T1000 (cell line): Measurements from ENCODE around the gene C17orf100.
"Not testable (repeated sequence)": the region's sequence is repeated elsewhere in the genome, so short reads cannot be mapped to it uniquely, and the experiment has no call there.

ENCODE experiments used
- DNase-seq: peaks from one replicate; lab custom pipeline; 2025; ENCODE audit warnings: mixed read lengths; lab: John Stamatoyannopoulos, UW

Gene C17orf100

DNA sequence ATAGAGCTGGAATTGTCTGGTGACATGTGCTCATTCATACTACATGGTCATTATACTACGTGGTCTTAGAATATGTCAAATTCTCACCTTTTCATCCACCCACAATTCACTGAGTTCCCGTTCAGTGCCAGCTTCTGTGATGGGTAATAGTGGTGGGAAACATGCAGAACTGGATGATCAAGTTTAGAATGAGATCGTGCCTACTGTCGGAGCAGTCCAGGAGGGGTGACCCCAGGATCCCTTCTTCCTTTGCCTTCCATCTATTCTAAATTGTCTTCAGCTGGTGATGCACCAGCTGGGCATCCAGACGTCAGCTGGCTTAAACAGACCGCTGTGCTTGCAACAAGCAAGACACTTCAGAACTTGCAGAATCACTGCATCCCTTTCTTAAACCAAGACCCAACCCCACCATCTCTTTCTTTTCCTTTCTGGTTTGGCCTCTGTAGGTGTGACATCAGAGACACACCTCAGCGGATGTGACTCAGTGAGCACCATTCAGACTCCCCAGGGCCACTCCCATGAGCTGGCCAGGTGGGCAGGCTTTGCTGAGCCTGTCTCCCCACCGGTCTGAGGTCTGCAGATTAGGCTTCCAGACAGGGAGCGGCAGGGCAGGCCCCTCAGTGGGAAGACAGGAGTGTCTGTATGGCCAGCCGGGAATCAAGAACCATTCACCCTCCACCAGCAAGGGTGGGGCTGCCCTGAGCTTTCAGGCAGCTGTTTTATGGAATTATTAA is 18.1 kb downstream of the C17orf100 start:
- no peak for DNase-seq

DNA sequence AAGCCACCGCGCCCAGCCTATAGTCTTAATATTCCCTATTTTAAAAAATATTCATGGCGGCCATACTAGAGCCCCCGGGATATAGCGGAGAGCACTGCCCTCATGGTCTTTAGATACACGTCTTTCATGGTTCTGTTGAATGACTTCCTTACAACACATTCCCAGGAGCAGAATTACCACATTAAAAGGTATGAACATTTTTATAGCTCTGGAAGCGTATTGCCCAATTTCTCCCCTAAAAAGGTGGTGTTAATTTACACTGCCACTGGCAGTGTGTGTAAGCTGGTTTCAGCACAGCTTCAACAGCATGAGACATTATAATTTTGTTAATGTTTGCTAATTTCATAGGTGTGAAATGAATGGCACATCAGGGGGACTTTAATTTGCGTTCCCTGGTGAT is 19.0 kb downstream of the C17orf100 start:
- no peak for DNase-seq

DNA sequence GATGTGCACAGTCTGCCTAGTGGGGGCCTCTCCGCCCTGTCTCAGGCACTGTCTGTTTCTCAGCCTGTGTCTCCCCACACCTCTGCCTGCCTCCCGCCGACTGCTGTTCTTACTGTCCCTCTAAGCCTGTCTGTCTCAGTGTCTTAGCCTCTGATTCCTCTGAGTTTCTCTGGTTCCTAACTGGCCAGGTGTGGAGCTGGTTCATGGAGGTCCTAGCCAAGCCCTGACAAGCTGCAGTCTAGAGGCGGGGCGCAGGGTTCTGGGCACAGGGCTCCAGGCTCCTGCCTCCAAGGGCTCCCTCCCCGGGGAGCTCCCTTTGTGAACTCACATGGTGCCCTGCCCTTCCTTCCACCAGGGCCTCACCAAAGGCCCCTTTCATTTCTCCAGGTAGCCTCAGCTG is 19.4 kb downstream of the C17orf100 start:
- no peak for DNase-seq

DNA sequence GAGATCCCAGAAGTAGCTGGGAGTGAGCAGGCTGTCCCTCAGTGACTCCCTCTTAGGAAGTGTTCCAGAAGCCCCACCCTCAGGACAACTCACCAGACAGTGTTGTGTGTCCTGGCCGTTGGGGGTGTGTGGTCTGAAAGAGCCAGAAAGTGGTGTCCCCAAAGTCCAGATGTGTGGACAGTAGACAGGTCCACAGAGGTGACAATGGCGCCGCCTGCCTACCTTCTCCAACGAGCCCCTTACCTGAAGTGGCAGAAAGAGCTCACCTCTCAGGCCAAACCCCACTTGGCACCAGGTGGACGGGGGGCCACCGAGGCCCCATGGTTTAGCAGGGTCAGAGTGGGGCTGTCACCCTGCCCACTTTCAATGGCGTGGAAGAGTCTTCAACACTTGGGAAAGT is 19.9 kb downstream of the C17orf100 start:
- DNase-seq: no peak

DNA sequence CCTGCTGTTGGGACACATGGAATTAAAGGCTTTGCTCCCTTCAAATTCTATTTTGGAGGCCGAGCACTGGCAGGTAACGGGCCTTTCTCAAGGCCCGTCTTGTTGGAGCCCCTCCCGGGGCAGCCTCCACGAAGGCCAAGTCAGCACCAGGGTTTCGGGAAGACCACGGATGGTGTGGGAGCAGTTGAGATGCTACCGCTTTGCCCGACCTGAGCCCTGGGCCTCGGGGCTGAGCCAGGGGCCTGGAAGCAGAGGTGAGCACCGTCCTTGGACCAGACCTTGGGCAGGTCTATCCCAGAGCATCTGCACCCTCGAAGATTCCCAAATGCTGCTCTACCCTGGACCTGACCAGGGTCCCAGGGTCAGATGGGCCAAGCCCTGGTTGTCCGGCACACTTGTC is 23.0 kb downstream of the C17orf100 start:
- no peak for DNase-seq

DNA sequence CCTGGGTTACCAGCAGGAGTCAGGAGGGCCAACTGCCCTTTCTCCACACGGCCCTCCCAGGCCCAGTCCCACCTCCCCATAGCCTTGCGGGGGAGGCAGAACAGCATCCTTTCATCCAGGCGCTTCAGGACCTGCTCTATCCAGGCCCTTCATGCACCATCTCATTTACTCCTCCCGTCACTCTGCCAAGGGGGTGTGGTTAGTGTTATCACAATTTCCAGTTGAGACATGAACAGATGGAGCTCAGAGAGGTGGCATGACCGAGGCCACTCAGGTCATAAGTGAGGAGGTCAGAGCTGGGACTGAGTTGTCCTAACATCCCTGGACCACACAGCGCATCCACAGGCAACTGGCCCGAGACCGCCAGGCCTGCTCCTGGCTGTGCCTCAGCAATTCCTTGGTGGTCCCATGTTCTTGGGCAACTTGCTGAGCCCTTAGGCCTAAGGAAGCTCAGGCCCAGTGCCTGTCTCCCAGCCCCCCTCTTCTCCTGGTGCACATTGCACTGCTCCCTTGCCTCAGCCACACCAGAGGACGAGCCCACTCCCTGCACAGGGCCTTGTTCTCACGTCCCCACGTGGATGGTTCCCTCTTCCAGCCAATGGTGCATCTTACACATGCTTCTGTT is 23.8 kb downstream of the C17orf100 start:
- DNase-seq: no peak

DNA sequence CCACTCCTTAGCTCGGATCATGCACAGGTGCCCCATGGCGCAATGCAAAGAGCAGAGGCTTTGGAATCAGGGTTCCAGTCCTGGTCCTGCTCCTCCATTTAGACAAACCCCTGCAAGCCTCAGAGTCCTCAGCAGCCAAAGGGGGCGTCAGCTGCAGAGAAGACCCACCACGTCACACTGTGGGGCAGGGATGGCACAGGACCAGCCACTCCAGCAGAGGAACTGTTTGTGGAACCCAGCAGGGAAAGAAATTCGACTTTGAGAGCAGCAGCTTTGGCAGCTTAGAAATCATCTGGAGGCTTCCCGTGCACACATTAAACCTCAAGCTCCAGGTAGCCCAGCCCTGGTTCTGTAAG is 25.2 kb downstream of the C17orf100 start:
- no peak for DNase-seq

DNA sequence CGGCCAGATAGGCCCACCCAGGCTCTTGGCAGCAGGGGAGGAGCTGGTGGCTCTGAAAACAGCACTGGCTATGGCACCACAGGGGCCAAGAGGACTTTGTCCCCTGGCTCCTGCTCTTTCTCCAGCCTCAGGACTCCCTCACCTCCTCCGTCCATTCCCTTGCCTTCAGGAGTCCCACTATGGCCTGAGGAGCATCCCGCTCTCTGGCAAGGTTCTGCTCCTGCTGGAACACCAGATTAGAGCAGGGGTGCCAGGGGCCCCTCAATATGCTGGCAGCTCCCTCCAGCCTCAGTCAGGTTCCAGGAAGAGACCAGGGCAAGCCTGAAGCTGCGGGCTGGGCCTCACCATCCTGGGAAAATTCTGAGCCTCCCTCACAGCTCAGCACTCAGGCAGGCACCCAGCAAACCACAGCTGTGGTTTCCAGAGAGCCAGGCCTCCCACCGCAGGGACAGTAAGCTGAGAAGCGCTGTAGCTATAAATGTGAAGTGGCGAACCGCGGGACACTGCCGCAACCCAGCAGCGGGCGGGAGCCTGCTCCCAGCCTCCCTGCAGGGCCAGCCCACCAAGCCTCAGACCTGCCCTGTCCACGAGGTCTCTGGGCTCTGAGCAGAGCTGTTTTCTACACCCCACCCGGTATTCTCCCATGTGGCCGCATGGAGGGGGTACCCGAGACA is 25.7 kb downstream of the C17orf100 start:
- DNase-seq: no peak

DNA sequence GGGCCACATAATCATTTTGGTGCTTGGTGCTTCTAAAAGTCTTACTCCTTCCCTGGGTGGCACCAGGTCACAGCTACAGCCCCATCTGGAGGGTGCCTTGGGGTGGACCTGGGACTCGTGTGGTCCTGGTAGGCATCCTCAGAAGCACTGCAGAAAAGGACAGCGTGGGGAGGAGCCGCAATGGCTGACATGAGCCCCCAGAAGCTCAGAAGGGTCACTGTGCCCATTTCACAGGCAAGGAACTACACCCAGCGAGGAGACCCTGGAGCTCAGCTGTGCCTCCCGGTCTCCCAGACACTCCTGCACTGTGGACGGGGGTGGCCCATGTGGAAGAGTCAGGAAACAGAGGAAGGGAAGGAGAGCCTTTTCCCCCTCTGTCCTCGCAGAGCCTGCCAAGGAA is 26.4 kb downstream of the C17orf100 start:
- no peak for DNase-seq

DNA sequence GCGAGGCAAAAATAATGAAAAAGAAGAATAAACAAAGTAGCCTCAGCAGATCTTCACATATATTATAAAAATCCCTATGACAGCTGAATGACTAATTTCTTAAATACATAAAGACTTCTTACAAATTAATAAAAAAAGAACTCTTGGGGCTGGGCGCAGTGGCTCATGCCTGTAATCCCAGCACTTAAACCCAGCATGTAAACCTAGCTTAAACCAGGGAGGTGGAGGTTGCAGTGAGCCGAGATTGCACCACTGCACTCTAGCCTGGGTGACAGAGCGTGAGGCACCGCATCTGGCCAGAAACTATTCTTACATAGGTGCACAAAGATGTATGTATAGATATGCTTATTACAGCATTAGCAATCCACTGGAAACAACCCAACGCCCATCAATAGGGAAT is 27.7 kb downstream of the C17orf100 start:
- DNase-seq: no peak

DNA sequence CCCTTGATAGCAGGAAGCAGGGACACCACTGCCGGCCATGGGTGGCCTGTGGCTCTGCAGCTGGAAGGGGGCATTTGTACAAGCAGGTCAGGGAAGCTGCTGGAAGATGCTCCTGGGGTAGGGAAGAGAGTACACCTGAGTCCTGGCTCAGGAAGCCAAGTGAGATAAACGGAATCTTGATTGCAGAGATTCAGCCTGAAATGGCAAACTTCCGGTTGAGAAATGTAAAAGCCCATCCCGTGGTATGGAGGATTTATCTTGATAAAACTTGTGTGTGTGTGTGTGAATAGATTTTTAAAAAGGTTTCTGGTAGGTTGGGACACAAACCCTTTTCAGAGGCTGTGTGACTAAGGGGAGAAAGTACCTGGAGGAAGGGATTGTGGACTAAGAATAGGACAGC is 29.6 kb downstream of the C17orf100 start:
- no peak for DNase-seq

DNA sequence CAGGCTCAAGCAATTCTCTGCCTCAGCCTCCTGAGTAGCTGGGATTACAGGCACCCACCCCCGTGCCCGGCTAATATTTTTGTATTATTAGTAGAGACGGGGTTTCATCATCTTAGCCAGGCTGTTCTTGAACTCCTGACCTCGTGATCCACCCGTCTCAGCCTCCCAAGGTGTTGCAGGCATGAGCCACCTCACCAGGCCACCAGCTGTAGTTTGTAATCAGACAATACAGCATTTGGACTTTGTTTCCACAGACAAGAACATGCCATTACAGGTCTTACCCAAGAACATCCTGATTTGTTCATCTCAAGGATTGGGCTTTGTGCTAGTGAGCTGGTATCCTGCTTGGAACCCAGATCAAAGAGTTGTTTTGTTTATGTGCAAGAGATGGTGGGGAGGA is 30.1 kb downstream of the C17orf100 start:
- DNase-seq: no peak

DNA sequence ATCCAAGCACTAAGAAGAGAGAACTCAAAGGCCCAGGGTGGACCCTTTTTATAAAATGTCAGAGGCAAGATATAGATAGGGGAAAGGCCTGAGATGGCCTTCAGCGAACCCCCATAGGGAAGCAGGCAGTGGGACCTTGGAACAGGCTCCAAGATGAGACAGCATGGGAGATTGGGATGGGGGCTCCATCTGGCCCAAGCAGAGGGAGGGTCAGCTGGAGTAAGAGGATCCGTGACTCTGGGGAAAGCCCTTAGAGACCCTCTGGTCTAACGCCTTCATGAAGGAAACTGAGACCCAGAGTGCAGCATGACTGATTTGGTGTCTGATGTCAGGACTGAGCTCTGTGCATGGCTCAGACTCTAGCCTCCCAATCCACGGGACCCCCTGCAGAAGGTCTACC is 30.8 kb downstream of the C17orf100 start:
- no peak for DNase-seq

DNA sequence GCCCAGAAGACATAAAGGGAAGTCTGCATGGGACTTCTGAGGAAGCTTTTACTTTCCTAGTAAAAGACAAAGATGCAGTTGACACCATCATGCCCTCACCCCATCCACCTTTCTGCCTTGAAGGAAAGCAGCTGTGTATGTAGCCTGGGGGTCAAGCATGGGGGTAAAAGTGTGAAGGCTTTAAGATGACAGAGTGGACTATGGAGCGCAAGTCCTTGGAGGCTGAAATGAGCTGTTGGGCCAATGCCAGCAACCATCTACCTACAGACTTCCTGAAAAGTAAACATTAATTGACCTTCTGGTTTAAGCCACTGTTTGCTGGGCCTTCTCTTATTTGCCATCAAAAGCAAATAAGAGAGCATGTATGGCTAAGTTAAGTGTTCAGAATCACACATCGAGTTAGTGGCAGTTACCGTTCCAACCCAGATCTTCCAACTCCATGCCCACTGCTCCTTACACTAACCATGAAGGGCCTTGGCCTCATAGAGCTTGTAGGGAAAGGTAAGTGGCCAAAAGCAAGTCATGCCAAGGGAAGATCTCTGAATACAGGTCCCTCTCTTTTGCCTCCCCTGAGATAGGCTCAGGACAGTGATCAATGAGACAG is 31.6 kb downstream of the C17orf100 start:
- DNase-seq: no peak

DNA sequence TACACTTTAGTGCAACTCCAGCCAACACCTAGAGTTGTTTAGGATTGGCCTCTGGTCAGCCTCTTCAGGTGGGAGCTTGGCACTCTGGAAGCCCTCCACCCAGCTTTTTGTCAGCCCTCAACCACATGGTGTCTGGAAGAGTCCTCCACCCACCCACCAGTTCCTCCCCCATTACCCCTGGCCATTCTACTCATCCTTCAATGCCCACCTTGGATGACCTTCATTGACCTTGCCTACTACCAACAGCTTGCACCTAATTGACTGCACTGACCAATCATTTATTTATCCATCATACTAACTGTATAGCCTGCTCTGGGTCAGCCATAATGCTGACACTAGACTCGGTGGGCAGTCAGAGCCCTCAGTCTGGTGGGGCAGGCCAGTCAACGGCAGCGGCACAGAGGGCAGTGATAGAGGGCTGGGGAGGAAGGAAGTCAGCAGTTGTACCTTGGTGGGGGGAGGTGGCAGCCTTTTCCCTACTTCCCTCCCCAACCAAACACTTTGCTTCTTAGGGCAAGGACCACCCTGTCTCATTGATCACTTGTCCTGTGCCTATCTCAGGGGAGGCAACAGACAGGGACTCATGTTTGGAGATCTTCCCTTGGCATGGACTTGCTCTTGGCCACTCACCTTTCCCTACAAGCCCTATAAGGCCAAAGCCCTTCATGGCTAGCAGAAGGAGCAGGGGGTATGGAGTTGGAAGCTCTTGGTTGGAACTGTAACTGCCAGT is 32.3 kb downstream of the C17orf100 start:
- no peak for DNase-seq

DNA sequence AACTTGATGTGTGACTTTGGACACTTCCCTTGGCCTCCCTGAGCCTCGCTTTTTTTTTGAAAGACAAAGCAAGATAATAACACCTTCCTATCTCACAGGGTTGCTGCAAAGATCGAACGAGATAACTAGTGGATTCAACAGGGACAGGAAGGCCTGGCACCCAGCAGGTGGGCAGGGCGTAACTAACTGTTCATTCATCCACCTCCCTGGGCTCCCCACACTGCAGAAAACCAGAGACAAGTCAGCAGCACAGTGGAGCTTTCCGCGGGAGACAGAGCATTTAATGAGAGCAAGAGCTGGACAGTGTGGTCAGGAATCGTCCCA is 32.9 kb downstream of the C17orf100 start:
- no peak for DNase-seq

DNA sequence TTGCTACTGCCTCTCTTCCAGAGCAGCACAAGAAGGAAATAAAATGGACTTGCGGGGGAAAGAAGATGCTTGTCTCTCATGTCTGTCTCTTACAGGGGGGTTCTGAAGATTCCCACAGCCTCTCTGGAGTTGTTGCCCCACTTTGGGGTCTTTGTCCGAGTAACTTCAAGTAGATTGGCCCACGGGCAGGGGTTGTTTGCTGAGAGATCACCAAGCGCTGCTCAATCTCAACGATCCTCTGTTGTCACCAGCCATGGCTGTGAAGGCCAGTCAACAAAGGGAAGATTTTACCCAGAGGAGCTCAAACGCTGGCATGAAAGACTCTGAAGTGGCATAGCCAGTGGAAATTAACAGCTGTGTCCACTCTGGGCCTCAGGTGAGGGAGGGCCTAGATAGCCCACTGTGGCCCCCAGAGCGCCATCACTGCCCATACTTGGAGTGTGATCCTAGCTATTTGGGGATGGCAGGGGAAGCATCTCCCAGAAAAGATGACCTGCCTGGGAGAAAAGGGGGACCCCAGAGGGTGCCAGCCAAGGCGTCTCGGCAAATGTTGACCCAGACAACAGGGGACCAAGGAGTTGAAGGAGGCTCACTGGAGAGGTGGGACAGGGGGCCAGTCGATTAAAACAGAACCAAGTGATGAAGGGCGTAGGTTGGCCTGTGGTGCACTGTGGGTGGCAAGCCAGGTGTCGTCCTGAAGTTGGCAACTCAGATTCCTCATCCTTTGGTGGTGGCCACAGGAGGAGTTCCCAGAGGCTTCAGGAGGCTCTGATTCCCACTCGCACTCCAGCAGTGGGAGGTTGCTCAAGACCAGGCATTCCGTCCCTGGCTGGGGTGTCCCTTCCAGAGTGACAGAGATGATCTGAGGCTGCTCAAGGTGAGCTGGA is 33.6 kb downstream of the C17orf100 start:
- no peak for DNase-seq

DNA sequence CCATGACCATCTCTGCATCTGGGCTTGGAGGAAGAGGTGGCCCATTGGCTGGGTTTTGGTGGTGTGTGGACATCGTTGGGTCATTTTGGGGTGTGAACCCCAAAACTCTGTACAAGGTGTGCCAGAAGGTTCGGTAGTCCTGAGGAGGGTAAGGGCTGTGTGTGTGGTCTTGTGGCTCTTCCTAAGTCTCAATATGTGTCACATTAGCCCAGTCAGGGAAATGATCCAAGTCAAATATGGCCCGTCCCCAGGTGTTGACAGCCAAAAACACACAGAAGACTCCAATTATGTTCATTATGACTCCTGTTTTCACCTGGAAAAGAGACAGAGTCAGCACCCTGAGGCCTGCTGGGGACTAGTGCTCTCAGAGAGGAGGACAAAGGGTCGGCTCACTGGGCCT is 34.5 kb downstream of the C17orf100 start:
- no peak for DNase-seq

DNA sequence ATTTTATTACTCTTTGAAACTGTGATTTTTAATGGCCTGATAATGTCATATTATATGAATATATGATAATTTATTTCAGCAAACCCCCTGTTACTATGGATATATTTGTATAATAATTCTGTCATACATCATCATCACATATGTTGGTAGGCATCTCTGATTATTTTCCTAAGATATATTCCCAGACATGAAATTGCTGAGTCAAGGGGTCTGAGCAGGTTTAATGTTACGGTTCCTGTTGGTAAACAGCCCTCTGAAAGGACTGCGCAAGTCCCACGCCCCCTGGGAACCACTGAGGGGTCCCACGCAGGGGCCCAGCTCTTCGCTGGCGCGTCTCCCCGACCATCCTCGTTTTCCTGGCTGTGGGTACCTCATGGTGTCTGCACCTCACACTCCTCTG is 37.4 kb downstream of the C17orf100 start:
- DNase-seq: no peak

DNA sequence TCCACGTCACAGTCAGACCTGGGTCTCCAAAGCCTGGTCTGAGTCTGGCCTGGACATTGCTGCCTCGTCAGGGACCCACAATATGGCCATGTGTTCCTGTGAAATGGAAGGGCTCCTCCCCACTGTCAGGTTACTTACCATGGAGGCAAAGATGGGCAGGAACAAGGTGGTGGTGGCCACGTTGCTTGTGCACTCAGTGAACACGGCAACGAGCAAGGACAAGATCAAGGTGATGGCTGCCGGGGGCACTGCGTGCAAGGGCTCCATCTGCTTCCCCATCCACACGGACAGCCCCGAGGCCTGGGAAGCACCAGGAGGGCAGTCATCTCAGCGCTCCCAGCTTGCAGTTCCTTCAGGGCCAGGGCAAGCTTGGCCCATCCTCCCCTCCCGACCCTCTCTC is 39.1 kb downstream of the C17orf100 start:
- DNase-seq: no peak

DNA sequence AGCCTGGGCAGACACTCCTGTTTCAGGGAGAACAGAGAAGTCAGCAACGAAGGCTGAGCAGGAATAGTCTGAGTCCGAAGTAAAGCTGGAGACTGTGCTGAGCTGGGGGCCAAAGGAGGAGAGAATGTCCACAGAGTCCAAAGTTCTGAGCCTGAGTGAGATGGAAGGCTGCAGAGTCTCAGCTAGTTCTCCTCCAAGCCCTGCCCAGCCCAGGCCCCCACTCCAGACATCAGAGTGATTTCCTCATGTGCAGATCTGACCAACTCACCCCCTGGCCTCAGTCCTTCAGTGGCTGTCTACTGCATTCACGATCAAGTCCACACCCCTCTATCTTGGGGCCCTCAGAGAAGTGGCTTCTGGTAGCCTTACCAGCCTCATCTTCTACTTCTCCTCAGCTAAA is 40.0 kb downstream of the C17orf100 start:
- DNase-seq: no peak

DNA sequence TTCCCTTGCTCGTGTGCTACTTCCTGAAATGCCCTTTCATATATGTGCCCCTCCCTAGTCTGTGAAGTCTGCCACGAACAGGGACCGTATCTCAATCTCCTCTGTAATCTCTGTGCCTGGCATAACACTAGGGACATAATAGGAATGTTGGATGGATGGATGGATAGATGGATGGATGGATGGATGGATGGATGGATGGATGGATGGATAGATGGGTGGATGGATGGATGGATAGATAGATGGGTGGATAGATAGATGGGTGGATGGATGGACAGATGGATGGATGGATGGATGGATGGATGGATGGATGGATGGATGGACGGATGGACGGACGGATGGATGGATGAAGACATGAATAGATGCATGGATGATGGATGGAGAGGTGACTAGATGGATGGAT is 40.4 kb downstream of the C17orf100 start:
- DNase-seq: not testable (repeated sequence)
